Ovary (tissue), 9 donors: ENCODE data around the gene BACE2. TPM values are rescaled to one million over a fixed set of nuclear protein-coding genes. Genes with fewer than 3 reads are reported as not detected.

Source experiments
- DNase-seq, 5 donors: peaks; one replicate each; pipeline ENCODE4 v3.0.0-alpha.2; 2019 to 2020
- H3K27ac ChIP-seq, 2 donors: fragments of 200-600 bp; one replicate each; pipeline versions ENCODE4 v1.5.1 to v1.8.0; 2019 to 2022
- H3K27me3 ChIP-seq: fragments of 200-600 bp; one replicate; pipeline ENCODE4 v1.8.0; 2022
- H3K36me3 ChIP-seq: fragments of 200-600 bp; sonication (generic); one replicate; pipeline ENCODE4 v1.5.1; 2019
- H3K4me1 ChIP-seq: one replicate; pipeline ENCODE4 v1.8.1; 2013; ENCODE audit warnings: mild to moderate bottlenecking, moderate library complexity; ENCODE audit not compliant: insufficient read depth
- H3K4me3 ChIP-seq: fragments of 200-600 bp; sonication (generic); one replicate; pipeline ENCODE4 v1.5.1; 2017
- H3K9me3 ChIP-seq, 2 donors: fragments of 200-600 bp in 1 of 2; sonication (generic) in 1 of 2; one replicate each; pipeline versions ENCODE4 v1.5.1 to v1.8.1; 2013 to 2019; ENCODE audit warnings: mild to moderate bottlenecking in 1 of 2, moderate library complexity in 1 of 2
- EP300 ChIP-seq: sonication (generic); formaldehyde crosslinking; IDR thresholded peaks from one replicate; pipeline ENCODE4 v1.6.1; 2017; ENCODE audit warnings: antibody characterized with exemption
- POLR2A ChIP-seq: fragments of 450-650 bp; IDR thresholded peaks from one replicate; pipeline ENCODE4 v1.6.1; 2017; ENCODE audit warnings: antibody characterized with exemption, mild to moderate bottlenecking, moderate library complexity
- WGBS, 3 donors: extraction: QIAGEN DNeasy Blood & Tissue Kit in 1 of 3; methylation state at CpG; one replicate each; pipeline versions ENCODE4 v1.1.5 to v1.1.7; 2013 to 2017; 5-methylcytosine and 5-hydroxymethylcytosine counted together
- intact Hi-C, 4 donors: fragments of 100-400 bp; cut with DNase I; formaldehyde crosslinking; loops; one replicate each; pipeline versions ENCODE4 v1.11.0 to v1.15.1; 2022 to 2023
- polyA plus RNA-seq, 2 donors: library from polyadenylated mRNA; stranded (reverse); fragments of 200-250 nt in 1 of 2; fragments of 350-450 nt in 1 of 2; fragmentation: Illumina TruSeq in 1 of 2; extraction: RNeasy Lipid Tissue Mini Kit (QIAGEN cat#74804) in 1 of 2; gene quantifications; one replicate each; pipeline ENCODE4 v1.2.3, GENCODE V29; 2013 to 2014
- total RNA-seq, 7 donors: library from RNA; depleted of rRNA in 2 of 7; stranded (reverse); fragments of >200 nt in 2 of 7; fragmentation: NEBNext Ultra II Directional in 3 of 7; extraction: Animal tissue kit (Norgen Biotek cat#: 25700) in 3 of 7; gene quantifications; one replicate each; pipeline versions ENCODE4 v1.1.0 to v1.2.4, GENCODE V29; 2016 to 2023
- TF ChIP-seq, protein P1 (sequence below), 3 donors: fragments of 450-650 bp in 2 of 3; fragments of 200-600 bp in 1 of 3; IDR thresholded peaks; one replicate each; pipeline versions ENCODE4 v1.5.1 to v1.8.0; 2016 to 2022; ENCODE audit warnings: antibody characterized with exemption in 3 of 3, mild to moderate bottlenecking in 1 of 3
- donor health status: DM: no; HTN: no; CAD: no; lungs with moderate emphysema.
- donor health status: DM: no; HTN: no; CAD: no.
- donor health status: Bipolar disorder and iron deficiency.
- donor health status: DM: yes; HTN: yes; CAD: no.
- donor health status: DM: no; HTN: no; CAD: no.
- donor health status: DM: yes; HTN: yes; CAD: no.

BACE2 gene
- total and polyA plus RNA-seq, 9 donors, result 11.4 to 75.6 (median 24.4) TPM

- no peak for DNase-seq
- H3K27ac ChIP-seq, result no peak overlapping the region
- no peaks in the 10 kb centered on the region for H3K36me3 ChIP-seq
- WGBS, 3 donors, result 73 to 79% (median 78%) methylated on average over 7 of the region's 7 CpGs
- no peaks in the 10 kb centered on the region for H3K4me1 ChIP-seq
- intact Hi-C loops, result no loop called here
- no peaks in the 10 kb centered on the region for H3K27me3 ChIP-seq
- H3K4me3 ChIP-seq, result no peak overlapping the region
- TF ChIP-seq, protein P1, sequence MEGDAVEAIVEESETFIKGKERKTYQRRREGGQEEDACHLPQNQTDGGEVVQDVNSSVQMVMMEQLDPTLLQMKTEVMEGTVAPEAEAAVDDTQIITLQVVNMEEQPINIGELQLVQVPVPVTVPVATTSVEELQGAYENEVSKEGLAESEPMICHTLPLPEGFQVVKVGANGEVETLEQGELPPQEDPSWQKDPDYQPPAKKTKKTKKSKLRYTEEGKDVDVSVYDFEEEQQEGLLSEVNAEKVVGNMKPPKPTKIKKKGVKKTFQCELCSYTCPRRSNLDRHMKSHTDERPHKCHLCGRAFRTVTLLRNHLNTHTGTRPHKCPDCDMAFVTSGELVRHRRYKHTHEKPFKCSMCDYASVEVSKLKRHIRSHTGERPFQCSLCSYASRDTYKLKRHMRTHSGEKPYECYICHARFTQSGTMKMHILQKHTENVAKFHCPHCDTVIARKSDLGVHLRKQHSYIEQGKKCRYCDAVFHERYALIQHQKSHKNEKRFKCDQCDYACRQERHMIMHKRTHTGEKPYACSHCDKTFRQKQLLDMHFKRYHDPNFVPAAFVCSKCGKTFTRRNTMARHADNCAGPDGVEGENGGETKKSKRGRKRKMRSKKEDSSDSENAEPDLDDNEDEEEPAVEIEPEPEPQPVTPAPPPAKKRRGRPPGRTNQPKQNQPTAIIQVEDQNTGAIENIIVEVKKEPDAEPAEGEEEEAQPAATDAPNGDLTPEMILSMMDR (IDR thresholded peaks at IDR 0.05), result no peak
- TF ChIP-seq EP300 (no peak), POLR2A (no peak)
- H3K9me3 ChIP-seq, result no peaks in the 10 kb centered on the region
Measured at GRCh38 chr21:41228958-41229357, 61.0 kb downstream of the BACE2 start.

DNA sequence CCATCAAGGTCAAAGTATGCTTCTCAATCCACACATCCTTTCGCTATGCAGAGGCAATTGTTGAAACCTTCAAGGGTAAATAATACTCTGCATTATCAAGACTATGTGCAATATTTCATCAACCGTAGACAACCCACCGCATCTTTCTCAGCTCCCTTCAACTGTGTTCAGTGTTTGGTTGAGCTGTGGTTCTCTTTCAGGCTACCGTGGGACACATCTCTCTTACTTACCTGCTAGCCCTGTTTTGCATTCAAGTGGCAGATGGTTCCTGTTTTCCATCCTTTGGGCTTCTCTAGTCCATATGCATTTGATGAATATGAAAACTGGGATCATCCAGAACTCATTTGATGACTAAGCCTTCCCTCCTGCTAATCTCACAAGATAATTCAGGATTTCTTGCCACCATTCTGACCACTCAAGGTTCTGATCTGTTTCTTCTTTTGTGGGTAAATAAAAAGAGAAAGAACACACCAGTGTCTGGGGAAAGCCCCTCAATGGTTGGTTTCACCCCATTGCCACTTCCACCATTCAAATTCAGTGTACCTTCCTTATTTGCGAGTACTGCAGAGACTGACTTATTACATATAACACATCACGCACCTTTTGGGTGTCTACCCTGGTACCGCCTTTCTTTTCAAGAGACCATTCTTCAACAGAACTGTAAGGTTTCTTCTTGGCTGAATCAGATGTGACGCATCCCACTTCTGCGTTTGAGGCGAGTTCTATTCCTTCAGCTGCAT is 61.7 kb downstream of the BACE2 start:
- H3K27ac ChIP-seq, result no peak overlapping the region
- H3K36me3 ChIP-seq, result no peaks in the 10 kb centered on the region
- H3K27me3 ChIP-seq, result no peaks in the 10 kb centered on the region
- 95 to 97% (median 96%) methylated on average over 10 of the region's 10 CpGs for WGBS, 3 donors
- no peaks in the 10 kb centered on the region for H3K9me3 ChIP-seq
- H3K4me1 ChIP-seq, result no peaks in the 10 kb centered on the region
- intact Hi-C loops, result no loop called here
- TF ChIP-seq, protein P1 (IDR thresholded peaks at IDR 0.05), result no peak
- TF ChIP-seq POLR2A, result no peak
- no peak for TF ChIP-seq EP300
- no peak overlapping the region for H3K4me3 ChIP-seq
- DNase-seq, result no peak

DNA sequence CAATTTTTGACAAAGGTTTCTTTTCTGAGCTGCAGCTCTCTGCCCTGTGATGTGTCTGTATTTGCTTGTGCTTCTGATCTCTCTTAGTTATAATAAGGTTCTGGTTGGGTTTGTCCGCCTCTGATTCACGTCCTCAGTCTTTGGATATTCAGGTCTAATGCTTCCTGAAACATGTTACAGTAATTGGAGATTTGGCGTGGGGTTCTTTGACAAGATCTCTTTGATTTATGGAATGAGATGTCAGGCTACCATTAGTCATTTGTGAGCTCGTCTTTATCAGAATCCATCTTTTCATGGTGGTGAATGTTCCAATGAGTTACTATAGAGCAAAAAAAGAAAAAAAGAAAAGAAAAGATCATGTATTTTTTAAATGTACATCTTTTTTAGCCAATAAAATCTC is 62.5 kb downstream of the BACE2 start:
- Histone ChIP-seq H3K36me3 (no peaks in the 10 kb centered on the region), H3K9me3 (no peaks in the 10 kb centered on the region), H3K27ac (no peak overlapping the region), H3K4me3 (no peak overlapping the region), H3K4me1 (no peaks in the 10 kb centered on the region), H3K27me3 (no peaks in the 10 kb centered on the region)
- DNase-seq, result no peak
- intact Hi-C loops, result no loop called here
- WGBS, 3 donors, result 81 to 90% (median 88%) methylated on average over 4 of the region's 4 CpGs
- TF ChIP-seq POLR2A (no peak), EP300 (no peak)
- TF ChIP-seq, protein P1 (IDR thresholded peaks at IDR 0.05), result no peak

- 89 to 93% (median 92%) methylated on average over 6 of the region's 6 CpGs for WGBS, 3 donors
- TF ChIP-seq, protein P1 (IDR thresholded peaks at IDR 0.05), result no peak
- TF ChIP-seq EP300, result no peak
- TF ChIP-seq POLR2A, result no peak
- Histone ChIP-seq H3K4me3 (no peak overlapping the region), H3K9me3 (no peaks in the 10 kb centered on the region), H3K36me3 (no peaks in the 10 kb centered on the region), H3K27ac (no peak overlapping the region), H3K27me3 (no peaks in the 10 kb centered on the region), H3K4me1 (no peaks in the 10 kb centered on the region)
- intact Hi-C loops, result no loop called here
- no peak for DNase-seq
Measured at GRCh38 chr21:41231060-41231459, 63.1 kb downstream of the BACE2 start.
